ENCODE results near the gene TBC1D1. TPM values are rescaled to one million over a fixed set of nuclear protein-coding genes. Genes with fewer than 3 reads are reported as not detected.

TBC1D1 gene
- total RNA-seq, 1 donor: 59.9 TPM

- DNase-seq (ENCODE audit: low read depth): no peak
- no peak overlapping the region for H3K4me3 ChIP-seq (ENCODE audit: low read depth, low read length)
- TF ChIP-seq CTCF (IDR thresholded peaks at IDR 0.05; ENCODE audit: insufficient read depth, low read length): no peak
Measured at GRCh38 chr4:37960679-37961450, 70.0 kb downstream of the TBC1D1 start.

- TF ChIP-seq CTCF (IDR thresholded peaks at IDR 0.05; ENCODE audit: insufficient read depth, low read length): no peak
- no peak for DNase-seq (ENCODE audit: low read depth)
- no peak overlapping the region for H3K4me3 ChIP-seq (ENCODE audit: low read depth, low read length)
Measured at GRCh38 chr4:37964734-37965457, 74.0 kb downstream of the TBC1D1 start.

GRCh38 chr4:37966044-37966443 lies 75.2 kb downstream of the TBC1D1 start:
- DNase-seq (ENCODE audit: low read depth): no peak
- no peak overlapping the region for H3K4me3 ChIP-seq (ENCODE audit: low read depth, low read length)
- no peak for TF ChIP-seq CTCF (IDR thresholded peaks at IDR 0.05; ENCODE audit: insufficient read depth, low read length)

GRCh38 chr4:37967736-37968135 lies 76.9 kb downstream of the TBC1D1 start:
- TF ChIP-seq CTCF (IDR thresholded peaks at IDR 0.05; ENCODE audit: insufficient read depth, low read length): no peak
- DNase-seq (ENCODE audit: low read depth): no peak
- no peak overlapping the region for H3K4me3 ChIP-seq (ENCODE audit: low read depth, low read length)

GRCh38 chr4:37968747-37969146 lies 77.9 kb downstream of the TBC1D1 start:
- no peak for DNase-seq (ENCODE audit: low read depth)
- no peak overlapping the region for H3K4me3 ChIP-seq (ENCODE audit: low read depth, low read length)
- no peak for TF ChIP-seq CTCF (IDR thresholded peaks at IDR 0.05; ENCODE audit: insufficient read depth, low read length)

GRCh38 chr4:37970702-37971101 lies 79.8 kb downstream of the TBC1D1 start:
- TF ChIP-seq CTCF (IDR thresholded peaks at IDR 0.05; ENCODE audit: insufficient read depth, low read length): peak; percentile 32
- DNase-seq (ENCODE audit: low read depth): peak; percentile 43
- no peak overlapping the region for H3K4me3 ChIP-seq (ENCODE audit: low read depth, low read length)

Measured in fibroblast of the aortic adventitia (primary cell).